GM23338 (cell line): Measurements from ENCODE around the gene VPS8. TPM values are rescaled to one million over a fixed set of nuclear protein-coding genes. Genes with fewer than 3 reads are reported as not detected.

Experiments
- ATAC-seq: fragments of 200-7000 bp; cut with Tn5 transposase; 3 replicates; pipeline ENCODE4 v1.9.1; 2020
- DNase-seq: peaks from one replicate; pipeline ENCODE4 v3.0.0-alpha.2; 2015; ENCODE audit warnings: low spot score
- H2AFZ ChIP-seq: fragments of 200-600 bp; sonication (generic); 2 replicates; pipeline ENCODE4 v1.8.0; 2016; ENCODE audit warnings: antibody characterized with exemption, mild to moderate bottlenecking, moderate library complexity
- H3F3A ChIP-seq: fragments of 200-600 bp; sonication (generic); replicated peaks from 2 replicates; pipeline ENCODE4 v1.8.0; 2017; ENCODE audit warnings: antibody characterized with exemption, mixed run types, low read depth
- H3K27ac ChIP-seq: fragments of 200-600 bp; sonication (generic); 2 replicates; pipeline ENCODE4 v1.6.1; 2016; ENCODE audit warnings: low read depth
- H3K27me3 ChIP-seq: fragments of 200-600 bp; sonication (generic); 2 replicates; pipeline ENCODE4 v1.8.0; 2016; ENCODE audit warnings: mild to moderate bottlenecking, mixed run types, moderate library complexity; ENCODE audit not compliant: insufficient read depth
- H3K36me3 ChIP-seq: fragments of 200-600 bp; sonication (generic); 2 replicates; pipeline ENCODE4 v1.8.0; 2016; ENCODE audit warnings: mild to moderate bottlenecking; ENCODE audit not compliant: insufficient read depth
- H3K4me1 ChIP-seq: fragments of 200-600 bp; sonication (generic); 2 replicates; pipeline ENCODE4 v1.8.0; 2016; ENCODE audit warnings: mild to moderate bottlenecking, moderate library complexity; ENCODE audit not compliant: insufficient read depth
- H3K4me2 ChIP-seq: fragments of 200-600 bp; sonication (generic); 2 replicates; pipeline ENCODE4 v1.7.1; 2017; ENCODE audit warnings: mixed run types
- H3K4me3 ChIP-seq: fragments of 200-600 bp; sonication (generic); 2 replicates; pipeline ENCODE4 v1.6.1; 2016; ENCODE audit warnings: mixed run types
- H3K79me2 ChIP-seq: fragments of 200-600 bp; sonication (generic); replicated peaks from 2 replicates; pipeline ENCODE4 v1.8.0; 2017; ENCODE audit warnings: mild to moderate bottlenecking; ENCODE audit not compliant: insufficient read depth
- H3K9me2 ChIP-seq: fragments of 200-600 bp; sonication (generic); 2 replicates; pipeline ENCODE4 v1.8.0; 2017; ENCODE audit not compliant: insufficient read depth
- H4K20me1 ChIP-seq: fragments of 200-600 bp; sonication (generic); replicated peaks from 2 replicates; pipeline ENCODE4 v1.8.0; 2017; ENCODE audit warnings: mild to moderate bottlenecking; ENCODE audit not compliant: insufficient read depth
- H3K27ac Mint-ChIP-seq: 2 replicates; pipeline ENCODE4 v1.8.0; 2020; ENCODE audit warnings: inconsistent platforms, mild to moderate bottlenecking, moderate library complexity, mixed read lengths
- H3K27me3 Mint-ChIP-seq: 3 replicates; pipeline ENCODE4 v1.8.0; 2022; ENCODE audit warnings: low read depth, mild to moderate bottlenecking, moderate library complexity, mixed read lengths, inconsistent platforms; ENCODE audit not compliant: insufficient read depth, poor library complexity
- H3K36me3 Mint-ChIP-seq: 3 replicates; pipeline ENCODE4 v1.8.0; 2021; ENCODE audit warnings: low read depth, mild to moderate bottlenecking, inconsistent platforms, moderate library complexity, mixed read lengths
- H3K4me1 Mint-ChIP-seq: 3 replicates; pipeline ENCODE4 v1.8.0; 2020; ENCODE audit warnings: mild to moderate bottlenecking, inconsistent platforms, mixed read lengths
- H3K4me3 Mint-ChIP-seq: 3 replicates; pipeline ENCODE4 v1.8.0; 2021; ENCODE audit warnings: moderate library complexity, mild to moderate bottlenecking, inconsistent platforms, mixed read lengths
- H3K9me3 Mint-ChIP-seq: 3 replicates; pipeline ENCODE4 v1.8.0; 2020; ENCODE audit warnings: moderate library complexity, mild to moderate bottlenecking, inconsistent platforms, mixed read lengths
- CREB1 ChIP-seq: fragments of 250-450 bp; sonication (Bioruptor Pico); IDR thresholded peaks from 2 replicates; pipeline ENCODE4 v1.5.0; 2020; ENCODE audit warnings: low read depth, mild to moderate bottlenecking, moderate library complexity
- CTCF ChIP-seq, 2 experiments: fragments of 200-600 bp in 1 of 2; sonication (generic) in 1 of 2; conservative IDR thresholded peaks; 2 replicates each; pipeline versions ENCODE4 v1.5.1 to v1.6.1; 2016 to 2017; ENCODE audit warnings: antibody characterized with exemption in 2 of 2, low read depth in 2 of 2, mild to moderate bottlenecking in 2 of 2, moderate library complexity in 1 of 2
- ETS1 ChIP-seq: IDR thresholded peaks from 2 replicates; pipeline ENCODE4 v1.6.1; 2016; ENCODE audit warnings: antibody characterized with exemption
- EZH2 ChIP-seq: fragments of 200-600 bp; sonication (generic); IDR thresholded peaks from one replicate; pipeline ENCODE4 v1.8.0; 2017; ENCODE audit warnings: antibody characterized with exemption, mild to moderate bottlenecking, low read depth; ENCODE audit not compliant: unreplicated experiment
- EZH2phosphoT487 ChIP-seq: fragments of 200-600 bp; sonication (generic); IDR thresholded peaks from one replicate; pipeline ENCODE4 v1.8.1; 2018; ENCODE audit warnings: antibody characterized with exemption; ENCODE audit not compliant: unreplicated experiment
- JUNB ChIP-seq: IDR thresholded peaks from one replicate; pipeline ENCODE4 v1.6.1; 2016; ENCODE audit warnings: antibody characterized with exemption; ENCODE audit not compliant: unreplicated experiment
- NANOG ChIP-seq: IDR thresholded peaks from 2 replicates; pipeline ENCODE4 v1.6.1; 2016; ENCODE audit warnings: antibody characterized with exemption, borderline replicate concordance
- POLR2AphosphoS5 ChIP-seq: IDR thresholded peaks from 2 replicates; pipeline ENCODE4 v1.6.1; 2016; ENCODE audit warnings: antibody characterized with exemption, low read depth
- REST ChIP-seq: IDR thresholded peaks from one replicate; pipeline ENCODE4 v1.6.1; 2018; ENCODE audit warnings: antibody characterized with exemption; ENCODE audit not compliant: unreplicated experiment
- STAT1 ChIP-seq: IDR thresholded peaks from one replicate; pipeline ENCODE4 v1.6.1; 2016; ENCODE audit warnings: antibody characterized with exemption; ENCODE audit not compliant: unreplicated experiment
- ZNF114 ChIP-seq: fragments of 250-450 bp; sonication (Bioruptor Pico); IDR thresholded peaks from 2 replicates; pipeline ENCODE4 v1.5.0; 2020; ENCODE audit warnings: mild to moderate bottlenecking, moderate library complexity
- ZNF331 ChIP-seq: fragments of 250-450 bp; sonication (Bioruptor Pico); IDR thresholded peaks from 2 replicates; pipeline ENCODE4 v1.5.0; 2020; ENCODE audit warnings: low read depth, mild to moderate bottlenecking, moderate library complexity
- ZNF462 ChIP-seq: fragments of 250-450 bp; sonication (Bioruptor Pico); IDR thresholded peaks from 2 replicates; pipeline ENCODE4 v1.5.0; 2020; ENCODE audit warnings: mild to moderate bottlenecking, moderate library complexity
- polyA plus RNA-seq: library from polyadenylated mRNA; unstranded; fragments of >200 nt; fragmentation: Nextera tagmentation; extraction: Ambion mirVana; gene quantifications from 2 replicates; pipeline ENCODE4 v1.2.1, GENCODE V29; 2016
- total RNA-seq: library from RNA; depleted of rRNA; stranded (reverse); fragments of >200 nt; shearing (Covaris generic); gene quantifications from 2 replicates; pipeline ENCODE4 v1.2.3, GENCODE V29; 2014

Gene VPS8
- total and polyA plus RNA-seq, 2 experiments from 2014 or later, result 17.3 to 45.5 TPM

GRCh38 chr3:184805351-184806038 is 6.5 kb upstream of the VPS8 start:
- TF ChIP-seq NANOG (no peak), ZNF462 (CRISPR knock-in tag) (no peak), CTCF (conservative IDR thresholded peaks at IDR 0.05; ENCODE audit: low read depth in 2 of 2) (no peak), EZH2 (no peak), ETS1 (no peak), STAT1 (no peak), ZNF114 (CRISPR knock-in tag) (no peak), CREB1 (CRISPR knock-in tag) (no peak), REST (no peak), JUNB (no peak), POLR2AphosphoS5 (no peak), ZNF331 (CRISPR knock-in tag) (no peak), EZH2phosphoT487 (no peak)
- no peak overlapping the region for H3K4me3 Mint-ChIP-seq
- no peaks in the 10 kb centered on the region for H3K9me2 ChIP-seq
- H3K27ac ChIP-seq, result no peak overlapping the region
- H3K27me3 ChIP-seq, result no peaks in the 10 kb centered on the region
- H3K27me3 Mint-ChIP-seq, result peaks cover 4% of the 10 kb centered on the region
- no peaks in the 10 kb centered on the region for H3F3A ChIP-seq
- no peak overlapping the region for H3K27ac Mint-ChIP-seq
- no peaks in the 10 kb centered on the region for H4K20me1 ChIP-seq
- ATAC-seq (no peak), DNase-seq (no peak)
- H2AFZ ChIP-seq, result no peak overlapping the region
- H3K36me3 ChIP-seq, result no peaks in the 10 kb centered on the region
- no peaks in the 10 kb centered on the region for H3K4me1 ChIP-seq
- no peaks in the 10 kb centered on the region for H3K79me2 ChIP-seq
- peaks cover 2% of the 10 kb centered on the region; the same call in 1 of the 3 replicates for H3K4me1 Mint-ChIP-seq
- H3K4me3 ChIP-seq, result no peak overlapping the region
- H3K4me2 ChIP-seq, result no peak overlapping the region
- no peaks in the 10 kb centered on the region for H3K36me3 Mint-ChIP-seq
- H3K9me3 Mint-ChIP-seq, result no peaks in the 10 kb centered on the region
